LHCN-M2 (cell line): ENCODE measurements around the gene CRYBB2. TPM values are rescaled to one million over a fixed set of nuclear protein-coding genes. Genes with fewer than 3 reads are reported as not detected.
"Not testable (repeated sequence)": the region's sequence is repeated elsewhere in the genome, so short reads cannot be mapped to it uniquely, and the experiment has no call there.

ENCODE experiments used
- DNase-seq: peaks from one replicate; pipeline ENCODE4 v3.0.0-alpha.2; 2012; ENCODE audit warnings: low read depth
- polyA plus RNA-seq: library from polyadenylated mRNA; unstranded; fragments of >200 nt; gene quantifications from one replicate; pipeline ENCODE4 v1.2.1, GENCODE V29; 2012; ENCODE audit warnings: missing spikeins
- total RNA-seq: library from RNA; depleted of rRNA; stranded (reverse); fragments of >200 nt; gene quantifications from 2 replicates; pipeline ENCODE4 v1.2.3, GENCODE V29; 2014; rRNA removed

Gene CRYBB2
- not detected in 2 replicates for total RNA-seq
- not detected for polyA plus RNA-seq

- no peak for DNase-seq
Measured at GRCh38 chr22:25219211-25219689, at the start of gene CRYBB2. Gene CRYBB2, plus strand, starts transcription at chr22:25219639. Its CDS starts 1,791 bp downstream, at chr22:25221430.

GRCh38 chr22:25170426-25170980, 48.9 kb upstream of the CRYBB2 start:
- DNase-seq: no peak

- no peak for DNase-seq
Measured at GRCh38 chr22:25172153-25172552, 47.3 kb upstream of the CRYBB2 start.

GRCh38 chr22:25174156-25174887, 45.1 kb upstream of the CRYBB2 start:
- DNase-seq: no peak

- DNase-seq: no peak
Measured at GRCh38 chr22:25174888-25175411, 44.5 kb upstream of the CRYBB2 start.

GRCh38 chr22:25176175-25176574, 43.3 kb upstream of the CRYBB2 start:
- DNase-seq: no peak

- DNase-seq: no peak
Measured at GRCh38 chr22:25176799-25177198, 42.6 kb upstream of the CRYBB2 start.

GRCh38 chr22:25177226-25177625, 42.2 kb upstream of the CRYBB2 start:
- DNase-seq: no peak

GRCh38 chr22:25177895-25178294, 41.5 kb upstream of the CRYBB2 start:
- DNase-seq: no peak

- DNase-seq: not testable (repeated sequence)
Measured at GRCh38 chr22:25178348-25178747, 41.1 kb upstream of the CRYBB2 start.

- not testable (repeated sequence) for DNase-seq
Measured at GRCh38 chr22:25178869-25179631, 40.4 kb upstream of the CRYBB2 start.

- no peak for DNase-seq
Measured at GRCh38 chr22:25182131-25183110, 37.0 kb upstream of the CRYBB2 start.

- no peak for DNase-seq
Measured at GRCh38 chr22:25183949-25184619, 35.4 kb upstream of the CRYBB2 start.

- DNase-seq: no peak
Measured at GRCh38 chr22:25186140-25186539, 33.3 kb upstream of the CRYBB2 start.

GRCh38 chr22:25187469-25187868, 32.0 kb upstream of the CRYBB2 start:
- DNase-seq: no peak

GRCh38 chr22:25192406-25192805, 27.0 kb upstream of the CRYBB2 start:
- DNase-seq: no peak

- DNase-seq: no peak
Measured at GRCh38 chr22:25193130-25193529, 26.3 kb upstream of the CRYBB2 start.

- DNase-seq: no peak
Measured at GRCh38 chr22:25193548-25193947, 25.9 kb upstream of the CRYBB2 start.

- no peak for DNase-seq
Measured at GRCh38 chr22:25196326-25196725, 23.1 kb upstream of the CRYBB2 start.

GRCh38 chr22:25197340-25197739, 22.1 kb upstream of the CRYBB2 start:
- no peak for DNase-seq
